ENCODE data around the gene PDIA2. TPM values are rescaled to one million over a fixed set of nuclear protein-coding genes. Genes with fewer than 3 reads are reported as not detected.

Gene PDIA2
- total RNA-seq, 2 experiments from 2014 or later, result not detected

- Mint-ChIP-seq H3K27ac (no peak overlapping the region), H3K4me1 (no peaks in the 10 kb centered on the region), H3K36me3 (ENCODE audit: low read depth) (peaks cover 20% of the 10 kb centered on the region), H3K27me3 (no peaks in the 10 kb centered on the region), H3K9me3 (peaks cover 3% of the 10 kb centered on the region), H3K4me3 (no peak overlapping the region)
- POLR2A ChIA-PET, result no interaction called here
- CTCF ChIA-PET, result no interaction called here
- DNase-seq, result no peak
These were observed 5.3 kb downstream of the PDIA2 start for GRCh38 chr16:287981-288920.

- no peaks in the 10 kb centered on the region for H3K27me3 Mint-ChIP-seq
- H3K9me3 Mint-ChIP-seq, result peaks cover 3% of the 10 kb centered on the region
- peaks cover 22% of the 10 kb centered on the region for H3K36me3 Mint-ChIP-seq (ENCODE audit: low read depth)
- no peak for DNase-seq
- H3K4me1 Mint-ChIP-seq, result no peaks in the 10 kb centered on the region
- no peak overlapping the region for H3K27ac Mint-ChIP-seq
- CTCF ChIA-PET, result interaction anchor here (0.7 kb wide), 1 partner anchor 90 kb away, joined by 3 read pairs; no protein-coding TSS in a partner anchor
- POLR2A ChIA-PET, result no interaction called here
- H3K4me3 Mint-ChIP-seq, result no peak overlapping the region
These were observed 6.5 kb downstream of the PDIA2 start for GRCh38 chr16:289395-289997.

DNA sequence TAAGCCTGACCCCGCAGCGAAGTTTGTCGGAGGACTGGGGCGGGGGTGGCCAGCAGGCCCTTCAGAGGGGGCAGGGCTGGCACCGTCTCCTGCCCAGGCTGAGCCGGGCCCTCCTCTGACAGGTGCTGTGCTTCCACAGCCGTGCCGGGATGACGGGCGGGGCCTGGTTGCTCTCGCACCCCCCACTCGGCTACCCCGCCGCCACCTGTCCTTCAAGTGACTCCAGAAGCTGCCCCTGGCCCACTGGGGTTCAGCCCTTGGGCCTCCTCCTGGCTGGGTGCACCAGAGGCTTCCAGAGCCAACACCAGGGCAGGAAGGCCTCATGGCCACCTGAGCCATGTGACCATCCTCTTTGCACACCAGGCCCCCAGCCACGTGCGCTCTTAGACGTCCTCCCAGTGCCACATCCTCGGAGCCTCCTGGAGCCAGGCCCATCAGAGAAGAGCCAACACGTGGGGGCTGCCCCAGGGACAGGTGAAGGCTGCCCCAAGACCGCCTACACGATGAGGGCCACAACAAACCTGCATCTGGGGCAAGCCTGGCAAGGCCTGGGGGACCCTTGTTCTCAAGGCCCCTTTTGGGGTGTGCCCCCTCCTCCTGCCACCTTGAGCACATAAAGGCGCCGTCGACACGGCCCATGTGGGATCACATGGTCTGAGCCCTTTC is 7.2 kb downstream of the PDIA2 start:
- Mint-ChIP-seq H3K27me3 (no peaks in the 10 kb centered on the region), H3K4me3 (no peak overlapping the region), H3K9me3 (peaks cover 3% of the 10 kb centered on the region), H3K27ac (no peak overlapping the region), H3K36me3 (ENCODE audit: low read depth) (peaks cover 22% of the 10 kb centered on the region), H3K4me1 (no peaks in the 10 kb centered on the region)
- ChIA-PET CTCF (no interaction called here), POLR2A (no interaction called here)
- no peak for DNase-seq

DNA sequence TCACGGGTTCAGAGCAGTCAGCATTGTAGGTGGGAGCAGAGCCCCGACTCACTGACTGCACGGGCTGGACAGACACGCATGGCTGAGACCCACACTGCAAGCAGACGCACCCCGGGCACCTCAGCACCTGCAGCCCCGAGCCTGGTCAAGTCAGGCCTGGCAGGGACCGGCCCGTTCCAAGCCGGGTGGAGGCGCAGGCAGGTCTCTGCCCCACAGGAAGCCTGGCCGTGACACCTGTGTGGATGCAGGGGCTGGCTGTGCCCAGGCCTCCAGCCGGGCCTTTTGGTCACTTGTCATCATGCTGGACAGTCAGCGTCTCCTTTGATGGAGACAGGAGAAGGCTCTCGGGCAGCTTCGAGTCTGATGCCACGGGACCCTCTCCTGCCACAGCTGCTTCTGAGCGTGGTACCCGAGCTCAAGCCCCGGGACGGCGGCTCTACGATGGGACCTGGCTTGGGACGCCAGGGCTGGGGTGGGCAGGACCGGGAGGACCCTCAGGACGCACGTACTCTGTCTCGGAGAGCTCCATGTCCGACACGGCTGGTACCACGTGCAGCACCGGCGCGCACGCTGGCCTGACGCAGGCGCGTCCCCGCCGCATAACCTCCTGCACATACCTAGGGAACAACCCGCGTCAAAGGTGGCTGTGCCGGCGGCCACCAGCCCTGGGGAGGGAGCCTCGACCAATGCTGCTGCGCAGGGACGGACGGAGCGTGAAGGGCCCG is 7.9 kb downstream of the PDIA2 start:
- peaks cover 22% of the 10 kb centered on the region for H3K36me3 Mint-ChIP-seq (ENCODE audit: low read depth)
- peaks cover 3% of the 10 kb centered on the region for H3K9me3 Mint-ChIP-seq
- H3K27me3 Mint-ChIP-seq, result no peaks in the 10 kb centered on the region
- no peak overlapping the region for H3K4me3 Mint-ChIP-seq
- H3K4me1 Mint-ChIP-seq, result no peaks in the 10 kb centered on the region
- POLR2A ChIA-PET, result no interaction called here
- CTCF ChIA-PET, result interaction anchor here (1.5 kb wide), 1 partner anchor 61 kb away, joined by 5 read pairs; no protein-coding TSS in a partner anchor
- no peak for DNase-seq
- H3K27ac Mint-ChIP-seq, result no peak overlapping the region

DNA sequence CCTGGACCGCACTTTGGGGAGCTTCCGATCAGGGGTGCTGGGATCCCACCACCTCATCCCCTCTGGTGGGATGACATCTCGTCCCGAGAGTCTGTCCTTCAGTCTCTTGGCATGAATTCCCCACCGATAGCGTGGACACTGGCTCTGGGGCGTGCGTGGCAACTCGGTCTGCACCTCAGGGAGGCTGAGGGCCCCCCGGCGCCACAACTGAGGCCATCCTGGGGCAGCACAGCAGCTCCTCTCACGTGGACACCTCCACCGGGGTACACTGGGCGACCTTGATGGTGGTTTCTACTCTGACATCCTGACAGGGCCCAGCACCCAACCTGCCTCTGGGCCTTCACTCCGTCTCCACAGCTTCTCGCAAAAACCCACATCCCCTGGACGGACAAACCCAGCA is 8.6 kb downstream of the PDIA2 start:
- H3K4me1 Mint-ChIP-seq, result no peaks in the 10 kb centered on the region
- H3K36me3 Mint-ChIP-seq (ENCODE audit: low read depth), result peaks cover 19% of the 10 kb centered on the region
- no peaks in the 10 kb centered on the region for H3K27me3 Mint-ChIP-seq
- no peak for DNase-seq
- POLR2A ChIA-PET, result no interaction called here
- H3K27ac Mint-ChIP-seq, result no peak overlapping the region
- H3K4me3 Mint-ChIP-seq, result no peak overlapping the region
- CTCF ChIA-PET, result interaction anchor here (1.5 kb wide), 1 partner anchor 60 kb away, joined by 5 read pairs; no protein-coding TSS in a partner anchor
- H3K9me3 Mint-ChIP-seq, result no peaks in the 10 kb centered on the region

DNA sequence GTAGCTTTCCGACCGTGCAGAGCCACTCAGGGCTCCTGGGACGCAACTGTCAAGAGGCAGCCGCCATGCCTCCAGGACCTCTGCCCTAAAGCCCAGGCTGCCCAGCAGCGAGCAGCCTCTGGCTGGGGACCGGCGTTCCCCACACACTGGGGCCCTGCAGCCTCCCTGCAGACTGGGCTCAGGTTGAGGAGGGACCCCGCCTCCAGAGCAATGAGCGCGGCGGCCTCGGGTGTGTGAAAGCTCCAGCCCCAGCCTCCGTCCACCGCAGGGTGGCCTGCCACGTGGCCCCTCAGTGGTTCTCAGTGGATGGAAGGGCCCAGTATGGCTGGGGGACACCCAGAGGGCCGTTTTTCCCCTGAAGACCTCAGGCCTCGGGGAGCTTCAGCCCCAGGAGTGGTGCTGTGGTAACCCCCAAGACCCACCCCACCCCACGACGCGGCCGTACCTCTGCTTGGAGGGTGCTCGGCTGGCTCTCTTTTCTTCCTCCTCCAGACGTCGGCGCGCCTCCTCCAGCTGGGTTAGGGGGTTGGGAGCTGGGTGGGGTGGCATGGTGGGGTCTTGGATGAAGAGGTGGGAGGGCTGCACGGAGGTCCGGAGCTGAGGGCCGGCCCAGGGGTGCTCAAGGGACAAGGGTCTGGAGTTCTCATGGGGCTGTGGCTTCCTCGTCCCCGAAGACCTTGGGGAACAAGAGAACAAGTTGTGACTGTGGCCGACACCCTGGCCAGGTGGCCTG is 10.2 kb downstream of the PDIA2 start:
- Mint-ChIP-seq H3K4me3 (no peak overlapping the region), H3K27me3 (no peaks in the 10 kb centered on the region), H3K4me1 (no peaks in the 10 kb centered on the region), H3K9me3 (no peaks in the 10 kb centered on the region), H3K27ac (no peak overlapping the region), H3K36me3 (ENCODE audit: low read depth) (peaks cover 5% of the 10 kb centered on the region)
- POLR2A ChIA-PET, result no interaction called here
- no peak for DNase-seq
- CTCF ChIA-PET, result no interaction called here

GRCh38 chr16:296276-296675 is 13.3 kb downstream of the PDIA2 start:
- no peaks in the 10 kb centered on the region for H3K27me3 Mint-ChIP-seq
- no peak overlapping the region for H3K27ac Mint-ChIP-seq
- ChIA-PET POLR2A (no interaction called here), CTCF (no interaction called here)
- H3K4me3 Mint-ChIP-seq, result no peak overlapping the region
- peaks cover 4% of the 10 kb centered on the region for H3K36me3 Mint-ChIP-seq (ENCODE audit: low read depth)
- no peaks in the 10 kb centered on the region for H3K9me3 Mint-ChIP-seq
- DNase-seq, result no peak
- H3K4me1 Mint-ChIP-seq, result no peaks in the 10 kb centered on the region

GRCh38 chr16:296806-297510 is 14.0 kb downstream of the PDIA2 start:
- no peaks in the 10 kb centered on the region for H3K4me1 Mint-ChIP-seq
- H3K36me3 Mint-ChIP-seq (ENCODE audit: low read depth), result peaks cover 4% of the 10 kb centered on the region
- ChIA-PET CTCF (no interaction called here), POLR2A (no interaction called here)
- DNase-seq, result no peak
- H3K27ac Mint-ChIP-seq, result no peak overlapping the region
- H3K9me3 Mint-ChIP-seq, result no peaks in the 10 kb centered on the region
- H3K4me3 Mint-ChIP-seq, result no peak overlapping the region
- H3K27me3 Mint-ChIP-seq, result no peaks in the 10 kb centered on the region

DNA sequence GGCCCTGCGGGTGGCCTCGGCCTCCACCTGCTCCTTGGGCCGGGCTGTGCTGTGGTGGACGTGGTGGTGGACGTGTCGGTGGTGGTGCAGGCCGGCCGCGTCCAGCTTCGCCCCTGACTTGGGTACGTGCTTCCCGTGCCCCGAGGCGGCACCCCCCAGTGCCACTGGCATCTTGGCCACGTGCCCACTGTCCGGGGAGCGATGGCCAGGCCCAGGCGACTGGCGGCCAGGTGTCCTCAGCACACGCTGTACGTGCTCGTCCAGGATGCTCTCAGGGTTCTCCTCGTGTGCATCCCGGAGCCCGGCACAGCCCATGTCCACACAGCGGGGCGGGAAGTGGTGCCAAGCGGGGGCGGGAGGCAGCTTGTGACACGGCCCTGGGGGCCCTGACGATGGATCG is 14.9 kb downstream of the PDIA2 start:
- DNase-seq, result no peak
- H3K4me1 Mint-ChIP-seq, result no peaks in the 10 kb centered on the region
- H3K36me3 Mint-ChIP-seq (ENCODE audit: low read depth), result peaks cover 2% of the 10 kb centered on the region
- ChIA-PET POLR2A (no interaction called here), CTCF (interaction anchor here (1.1 kb wide), 1 partner anchor 26 kb away, joined by 3 read pairs; no protein-coding TSS in a partner anchor)
- H3K27ac Mint-ChIP-seq, result no peak overlapping the region
- no peak overlapping the region for H3K4me3 Mint-ChIP-seq
- no peaks in the 10 kb centered on the region for H3K9me3 Mint-ChIP-seq
- no peaks in the 10 kb centered on the region for H3K27me3 Mint-ChIP-seq

DNA sequence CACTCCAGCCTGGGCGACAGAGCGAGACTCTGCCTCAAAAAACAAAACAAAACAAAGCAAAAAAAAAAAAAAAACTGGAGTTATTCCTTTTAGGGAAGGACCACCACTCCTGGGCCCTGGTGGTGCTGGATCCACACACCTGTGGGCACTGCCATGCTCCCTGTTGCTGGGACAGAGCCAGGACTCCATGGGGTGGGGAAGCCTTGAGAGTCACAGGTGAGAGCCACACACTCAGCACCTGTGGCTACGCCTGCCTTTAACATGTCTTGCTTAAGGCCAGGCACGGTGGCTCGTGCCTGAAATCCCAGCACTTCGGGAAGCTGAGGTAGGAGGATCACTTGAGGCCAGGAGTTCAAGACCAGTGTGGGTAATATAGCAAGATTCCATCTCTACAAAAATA is 18.3 kb downstream of the PDIA2 start:
- Mint-ChIP-seq H3K36me3 (ENCODE audit: low read depth) (peaks cover 3% of the 10 kb centered on the region), H3K9me3 (no peaks in the 10 kb centered on the region), H3K4me1 (no peaks in the 10 kb centered on the region), H3K27ac (no peak overlapping the region), H3K4me3 (no peak overlapping the region), H3K27me3 (no peaks in the 10 kb centered on the region)
- CTCF ChIA-PET, result no interaction called here
- POLR2A ChIA-PET, result no interaction called here
- DNase-seq, result no peak

DNA sequence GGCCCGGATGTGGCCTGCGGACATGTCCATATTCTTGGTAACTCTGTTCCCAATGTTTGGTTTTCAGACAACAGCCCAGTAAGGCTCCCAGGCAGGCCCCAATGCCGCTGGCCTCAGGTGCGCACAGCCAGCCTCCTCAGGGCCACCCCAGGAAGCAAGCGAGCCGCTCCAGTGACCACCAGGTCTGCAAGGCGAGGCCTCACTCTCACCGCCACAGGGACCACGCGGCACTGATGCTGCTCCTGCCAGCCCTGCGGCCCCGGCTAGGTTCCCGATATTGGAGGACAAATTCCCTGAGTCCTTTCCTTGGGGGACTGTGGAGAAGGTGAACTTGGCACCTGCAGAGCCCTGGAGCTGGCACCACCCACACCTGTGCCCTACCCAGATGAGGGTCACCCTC is 19.0 kb downstream of the PDIA2 start:
- ChIA-PET CTCF (interaction anchor here (0.5 kb wide), 1 partner anchor 1999 kb away, joined by 5 read pairs; no protein-coding TSS in a partner anchor), POLR2A (no interaction called here)
- Mint-ChIP-seq H3K27me3 (no peaks in the 10 kb centered on the region), H3K9me3 (no peaks in the 10 kb centered on the region), H3K36me3 (ENCODE audit: low read depth) (peaks cover 3% of the 10 kb centered on the region), H3K4me1 (no peaks in the 10 kb centered on the region), H3K4me3 (no peak overlapping the region), H3K27ac (no peak overlapping the region)
- DNase-seq, result no peak

Data from activated CD4-positive, alpha-beta T cell treated with anti-CD3 and anti-CD28 coated beads, Interleukin-2, amount 10 ng/mL, durations not matched to agents 7 days and 5 days (primary cell).